ENCODE data around the gene DNMBP.
"Not testable (repeated sequence)": the region's sequence is repeated elsewhere in the genome, so short reads cannot be mapped to it uniquely, and the experiment has no call there.

DNMBP gene

GRCh38 chr10:99858849-99859248, 150.9 kb downstream of the DNMBP start:
- no peak for DNase-seq (ENCODE audit: low read depth)

- DNase-seq (ENCODE audit: low read depth), result peak; percentile 23
These were observed 154.2 kb downstream of the DNMBP start for GRCh38 chr10:99855479-99856071.

GRCh38 chr10:99854860-99855259, 154.9 kb downstream of the DNMBP start:
- DNase-seq (ENCODE audit: low read depth), result peak; percentile 86

GRCh38 chr10:99853655-99854054, 156.1 kb downstream of the DNMBP start:
- no peak for DNase-seq (ENCODE audit: low read depth)

- no peak for DNase-seq (ENCODE audit: low read depth)
These were observed 157.1 kb downstream of the DNMBP start for GRCh38 chr10:99852481-99853213.

GRCh38 chr10:99851825-99852224, 157.9 kb downstream of the DNMBP start:
- no peak for DNase-seq (ENCODE audit: low read depth)

- DNase-seq (ENCODE audit: low read depth), result no peak
These were observed 158.9 kb downstream of the DNMBP start for GRCh38 chr10:99850767-99851340.

GRCh38 chr10:99850021-99850766, 159.6 kb downstream of the DNMBP start:
- no peak for DNase-seq (ENCODE audit: low read depth)

- no peak for DNase-seq (ENCODE audit: low read depth)
These were observed 160.2 kb downstream of the DNMBP start for GRCh38 chr10:99849536-99849935.

GRCh38 chr10:99849057-99849456, 160.7 kb downstream of the DNMBP start:
- DNase-seq (ENCODE audit: low read depth), result no peak

GRCh38 chr10:99845837-99846382, 163.8 kb downstream of the DNMBP start:
- DNase-seq (ENCODE audit: low read depth), result peak; percentile 93

GRCh38 chr10:99844433-99844955, 165.3 kb downstream of the DNMBP start:
- DNase-seq (ENCODE audit: low read depth), result no peak

GRCh38 chr10:99843310-99843709, 166.4 kb downstream of the DNMBP start:
- no peak for DNase-seq (ENCODE audit: low read depth)

- DNase-seq (ENCODE audit: low read depth), result no peak
These were observed 168.0 kb downstream of the DNMBP start for GRCh38 chr10:99841746-99842145.

- DNase-seq (ENCODE audit: low read depth), result not testable (repeated sequence)
These were observed 168.9 kb downstream of the DNMBP start for GRCh38 chr10:99840859-99841258.

GRCh38 chr10:99836711-99837110, 173.0 kb downstream of the DNMBP start:
- DNase-seq (ENCODE audit: low read depth), result no peak

GRCh38 chr10:99835947-99836346, 173.8 kb downstream of the DNMBP start:
- no peak for DNase-seq (ENCODE audit: low read depth)

- peak; percentile 87 for DNase-seq (ENCODE audit: low read depth)
These were observed 175.3 kb downstream of the DNMBP start for GRCh38 chr10:99834410-99834809.

GRCh38 chr10:99832439-99832838, 177.3 kb downstream of the DNMBP start:
- DNase-seq (ENCODE audit: low read depth), result peak; percentile 11

- DNase-seq (ENCODE audit: low read depth), result no peak
These were observed 181.3 kb downstream of the DNMBP start for GRCh38 chr10:99828464-99828863.

GRCh38 chr10:99827936-99828335, 181.8 kb downstream of the DNMBP start:
- peak; percentile 72 for DNase-seq (ENCODE audit: low read depth)

All from iris pigment epithelial cell (primary cell).